Measurements from ENCODE around the gene RGS9.
"Not testable (repeated sequence)": the region's sequence is repeated elsewhere in the genome, so short reads cannot be mapped to it uniquely, and the experiment has no call there.

The RGS9 gene

GRCh38 chr17:65109543-65109942 is 27.6 kb upstream of the RGS9 start:
- H3K27ac ChIP-seq: no peak overlapping the region
- in situ Hi-C loops (cut with HindIII; ENCODE audit: low pct_ligation_motif_present, low sequenced_read_pairs): no loop called here
- no peak for DNase-seq
- H3K36me3 ChIP-seq (replicated peaks): no peaks in the 10 kb centered on the region
- H3K4me3 ChIP-seq (ENCODE audit: low read depth, low read length): no peak overlapping the region
- TF ChIP-seq CTCF (IDR thresholded peaks at IDR 0.05; ENCODE audit: low read depth, low read length, missing control alignments): no peak
- peaks cover 5% of the 10 kb centered on the region for H3K27me3 ChIP-seq (replicated peaks)

- Histone ChIP-seq H3K27ac (no peak overlapping the region), H3K36me3 (replicated peaks) (no peaks in the 10 kb centered on the region), H3K27me3 (replicated peaks) (peaks cover 5% of the 10 kb centered on the region), H3K4me3 (ENCODE audit: low read depth, low read length) (no peak overlapping the region)
- no peak for DNase-seq
- no peak for TF ChIP-seq CTCF (IDR thresholded peaks at IDR 0.05; ENCODE audit: low read depth, low read length, missing control alignments)
- in situ Hi-C loops (cut with HindIII; ENCODE audit: low pct_ligation_motif_present, low sequenced_read_pairs): no loop called here
These were observed 27.0 kb upstream of the RGS9 start for GRCh38 chr17:65109990-65110680.

DNA sequence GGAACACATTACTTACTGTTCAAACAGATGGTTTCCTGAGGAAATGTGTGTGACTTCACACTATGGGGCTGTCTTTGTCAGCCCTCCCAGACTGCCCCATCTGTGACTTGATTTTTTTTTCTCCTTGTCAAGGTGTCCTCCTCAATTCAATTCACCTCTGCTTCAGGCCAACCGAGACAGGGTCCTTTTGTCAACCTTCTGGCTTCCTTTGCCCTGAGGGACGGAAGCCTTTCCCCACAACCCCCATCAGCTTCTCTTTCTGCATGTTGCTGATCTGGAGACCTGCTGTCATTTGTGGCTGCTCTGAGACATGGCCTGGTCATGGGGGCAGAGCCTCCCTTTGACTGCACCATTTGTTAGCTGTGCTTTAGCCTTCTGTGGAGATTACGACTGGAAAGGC is 21.3 kb upstream of the RGS9 start:
- H3K4me3 ChIP-seq (ENCODE audit: low read depth, low read length): no peak overlapping the region
- no peak overlapping the region for H3K27ac ChIP-seq
- DNase-seq: no peak
- in situ Hi-C loops (cut with HindIII; ENCODE audit: low pct_ligation_motif_present, low sequenced_read_pairs): no loop called here
- H3K27me3 ChIP-seq (replicated peaks): peaks cover 2% of the 10 kb centered on the region
- H3K36me3 ChIP-seq (replicated peaks): no peaks in the 10 kb centered on the region
- TF ChIP-seq CTCF (IDR thresholded peaks at IDR 0.05; ENCODE audit: low read depth, low read length, missing control alignments): no peak

DNA sequence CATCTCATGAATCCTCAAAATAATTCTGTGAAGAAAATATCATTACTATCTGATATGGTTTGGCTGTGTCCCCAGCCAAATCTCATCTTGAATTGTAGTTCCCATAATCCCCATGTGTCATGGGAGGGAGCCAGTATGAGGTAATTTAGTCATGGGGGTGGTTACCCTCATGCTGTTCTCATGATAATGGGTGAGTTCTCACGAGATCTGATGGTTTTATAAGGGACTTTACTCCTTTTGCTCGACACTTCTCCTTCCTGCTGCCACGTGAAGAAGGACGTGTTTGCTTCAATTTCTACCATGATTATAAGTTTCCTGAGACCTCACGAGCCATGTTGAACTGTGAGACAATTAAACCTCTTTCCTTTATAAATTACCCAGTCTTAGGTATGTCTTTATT is 20.7 kb upstream of the RGS9 start:
- H3K27me3 ChIP-seq (replicated peaks); in situ Hi-C loops (cut with HindIII; ENCODE audit: low pct_ligation_motif_present, low sequenced_read_pairs); H3K4me3 ChIP-seq (ENCODE audit: low read depth, low read length); DNase-seq; H3K27ac ChIP-seq; H3K36me3 ChIP-seq (replicated peaks): not testable (repeated sequence)

DNA sequence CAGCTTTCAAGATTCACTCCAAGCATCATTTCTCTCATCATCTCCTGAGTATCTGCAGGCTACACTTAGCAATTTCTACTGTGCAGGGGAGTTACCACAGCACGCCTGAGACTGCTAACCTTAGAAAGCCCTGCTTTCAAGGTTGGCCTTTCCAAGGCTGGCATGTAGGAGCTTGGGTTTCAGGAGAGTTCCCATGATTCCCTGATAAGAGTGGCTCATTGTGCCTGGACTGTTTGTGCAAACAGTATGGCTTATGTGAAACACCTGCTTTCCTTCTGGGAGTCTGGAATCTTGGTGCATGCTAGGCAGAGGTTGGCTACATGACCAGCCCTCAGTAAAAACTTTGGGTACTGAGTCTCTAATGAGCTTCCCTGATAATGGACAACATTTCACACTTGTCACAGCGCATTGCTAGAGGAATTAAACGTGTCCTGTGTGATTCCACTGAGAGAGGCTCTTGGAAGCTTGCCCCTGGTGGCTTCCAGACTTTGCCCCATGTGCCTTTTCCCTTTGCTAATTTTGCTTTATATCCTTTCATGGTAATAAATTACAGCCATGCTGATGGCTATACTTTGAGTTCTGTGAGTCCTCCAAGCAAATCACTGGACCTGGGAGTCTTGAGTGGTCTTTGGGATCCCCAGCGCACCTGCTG is 19.7 kb upstream of the RGS9 start:
- Histone ChIP-seq H3K27ac (no peak overlapping the region), H3K36me3 (replicated peaks) (no peaks in the 10 kb centered on the region), H3K27me3 (replicated peaks) (peaks cover 2% of the 10 kb centered on the region), H3K4me3 (ENCODE audit: low read depth, low read length) (no peak overlapping the region)
- no peak for TF ChIP-seq CTCF (IDR thresholded peaks at IDR 0.05; ENCODE audit: low read depth, low read length, missing control alignments)
- DNase-seq: no peak
- in situ Hi-C loops (cut with HindIII; ENCODE audit: low pct_ligation_motif_present, low sequenced_read_pairs): no loop called here

DNA sequence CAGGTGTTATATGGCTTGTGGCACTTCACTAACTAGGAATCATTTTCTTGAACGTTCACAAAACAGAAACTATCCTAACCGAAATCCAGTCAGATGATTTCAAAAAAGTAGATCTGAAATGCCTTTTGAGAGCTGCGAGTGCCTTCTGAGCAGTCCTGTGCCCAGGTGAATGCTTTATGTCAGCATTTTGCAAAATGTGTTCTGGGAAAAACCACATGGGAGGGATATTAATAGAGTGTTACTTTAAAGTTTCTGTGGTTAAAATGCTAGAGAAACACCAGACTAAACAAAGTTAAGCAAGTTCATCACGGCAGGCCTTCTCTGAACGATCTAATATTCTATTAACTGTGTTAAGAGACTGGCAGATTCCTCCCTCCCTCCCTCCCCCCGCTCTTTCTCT is 15.8 kb upstream of the RGS9 start:
- Histone ChIP-seq H3K36me3 (replicated peaks) (no peaks in the 10 kb centered on the region), H3K27ac (no peak overlapping the region), H3K27me3 (replicated peaks) (no peaks in the 10 kb centered on the region), H3K4me3 (ENCODE audit: low read depth, low read length) (no peak overlapping the region)
- DNase-seq: no peak
- TF ChIP-seq CTCF (IDR thresholded peaks at IDR 0.05; ENCODE audit: low read depth, low read length, missing control alignments): no peak
- in situ Hi-C loops (cut with HindIII; ENCODE audit: low pct_ligation_motif_present, low sequenced_read_pairs): no loop called here
